ENCODE measurements around the gene HINT3. TPM values are rescaled to one million over a fixed set of nuclear protein-coding genes. Genes with fewer than 3 reads are reported as not detected.
"Not testable (repeated sequence)": the region's sequence is repeated elsewhere in the genome, so short reads cannot be mapped to it uniquely, and the experiment has no call there.

Gene HINT3
- total and polyA plus RNA-seq, 11 donors, result 8.1 to 40.0 (median 33.8) TPM

- intact Hi-C loops (cut with DNase I), result no loop called here
- no peak overlapping the region for H3K27ac ChIP-seq
- peaks cover 0 to 13% (median 0%) of the 10 kb centered on the region in 12 donors for H3K4me1 ChIP-seq
- no peak for TF ChIP-seq POLR2A (IDR thresholded peaks at IDR 0.05)
- no peak for TF ChIP-seq CTCF (IDR thresholded peaks at IDR 0.05)
- H3K4me3 ChIP-seq, result no peak overlapping the region
- H3K36me3 ChIP-seq, result peaks cover 0 to 52% (median 40%) of the 10 kb centered on the region in 9 donors
- no peak for DNase-seq
- peaks cover 0 to 3% (median 0%) of the 10 kb centered on the region in 12 donors for H3K9me3 ChIP-seq
- H3K27me3 ChIP-seq, result no peaks in the 10 kb centered on the region
- ATAC-seq, result no peak
- 88 to 90% (median 89%) methylated on average over 3 of the region's 3 CpGs for WGBS, 4 donors
Measured at GRCh38 chr6:125930765-125931418, 25.7 kb upstream of the HINT3 start.

- WGBS, 4 donors, result 87 to 93% (median 91%) methylated on average over 4 of the region's 4 CpGs
- peaks cover 0 to 10% (median 0%) of the 10 kb centered on the region in 12 donors for H3K4me1 ChIP-seq
- DNase-seq (no peak), ATAC-seq (no peak)
- H3K36me3 ChIP-seq, result peaks cover 0 to 46% (median 32%) of the 10 kb centered on the region in 9 donors
- peaks cover 0 to 3% (median 0%) of the 10 kb centered on the region in 12 donors for H3K9me3 ChIP-seq
- TF ChIP-seq CTCF (IDR thresholded peaks at IDR 0.05) (no peak), POLR2A (IDR thresholded peaks at IDR 0.05) (no peak)
- H3K27ac ChIP-seq, result no peak overlapping the region
- no peak overlapping the region for H3K4me3 ChIP-seq
- H3K27me3 ChIP-seq, result no peaks in the 10 kb centered on the region
- intact Hi-C loops (cut with DNase I), result no loop called here
Measured at GRCh38 chr6:125931733-125932450, 24.7 kb upstream of the HINT3 start.

GRCh38 chr6:125932451-125932795 lies 24.1 kb upstream of the HINT3 start:
- TF ChIP-seq CTCF (IDR thresholded peaks at IDR 0.05) (no peak), POLR2A (IDR thresholded peaks at IDR 0.05) (no peak)
- no peak for ATAC-seq
- intact Hi-C loops (cut with DNase I), result no loop called here

GRCh38 chr6:125935520-125935919 lies 21.1 kb upstream of the HINT3 start:
- DNase-seq; H3K4me1 ChIP-seq; intact Hi-C loops (cut with DNase I); H3K9me3 ChIP-seq; H3K27me3 ChIP-seq; ATAC-seq; H3K27ac ChIP-seq; H3K4me3 ChIP-seq: not testable (repeated sequence)
- WGBS, 4 donors, result 75 to 92% (median 82%) methylated on average over 5 of the region's 5 CpGs
- peaks cover 0 to 13% (median 2%) of the 10 kb centered on the region in 9 donors for H3K36me3 ChIP-seq

More at GRCh38 chr6:125932451-125932795, 24.1 kb upstream of the HINT3 start:
- H3K9me3 ChIP-seq, result peaks cover 0 to 3% (median 0%) of the 10 kb centered on the region in 12 donors
- no peak overlapping the region for H3K27ac ChIP-seq
- H3K36me3 ChIP-seq, result peaks cover 0 to 44% (median 27%) of the 10 kb centered on the region in 9 donors
- H3K4me1 ChIP-seq, result peaks cover 0 to 6% (median 0%) of the 10 kb centered on the region in 12 donors
- H3K27me3 ChIP-seq, result no peaks in the 10 kb centered on the region
- DNase-seq, result no peak
- no peak overlapping the region for H3K4me3 ChIP-seq

All from heart left ventricle (tissue), 16 donors.